Stimulated activated CD4-positive, alpha-beta T cell treated with anti-CD3 and anti-CD28 coated beads, Interleukin-2, amount 100 ng/mL, for 4 hours (primary cell): ENCODE measurements around the gene ADAMTS4.

Source experiments
- DNase-seq: peaks from one replicate; pipeline ENCODE4 v3.0.0-alpha.2; 2020; ENCODE audit warnings: low read depth

ADAMTS4 gene

GRCh38 chr1:161145832-161146231 lies 53.0 kb downstream of the ADAMTS4 start:
- no peak for DNase-seq

GRCh38 chr1:161140755-161141400 lies 58.0 kb downstream of the ADAMTS4 start:
- DNase-seq = no peak

GRCh38 chr1:161139766-161140165 lies 59.1 kb downstream of the ADAMTS4 start:
- DNase-seq = no peak

GRCh38 chr1:161138431-161138830 lies 60.4 kb downstream of the ADAMTS4 start:
- DNase-seq = no peak

GRCh38 chr1:161137881-161138280 lies 61.0 kb downstream of the ADAMTS4 start:
- no peak for DNase-seq
